HAP-1 (cell line): Measurements from ENCODE around the gene DHX29.
A peak's percentile ranks its signal among the peaks of the same experiment; 100 is the strongest.

Experiments used
- DNase-seq, 2 experiments: peaks; one replicate each; pipeline ENCODE4 v3.0.0-alpha.2; 2016 to 2020; ENCODE audit warnings: low spot score in 2 of 2
- H3K27me3 ChIP-seq: fragments of 250-450 bp; sonication (Bioruptor Pico); 2 replicates; pipeline ENCODE4 v1.5.1; 2020; ENCODE audit warnings: low read depth, mild to moderate bottlenecking, moderate library complexity
- H3K36me3 ChIP-seq: fragments of 250-450 bp; sonication (Bioruptor Pico); replicated peaks from 2 replicates; pipeline ENCODE4 v1.5.1; 2020; ENCODE audit warnings: mild to moderate bottlenecking
- H3K4me1 ChIP-seq: fragments of 250-450 bp; sonication (Bioruptor Pico); 2 replicates; pipeline ENCODE4 v1.5.1; 2020; ENCODE audit warnings: mild to moderate bottlenecking
- H3K4me3 ChIP-seq: fragments of 250-450 bp; sonication (Bioruptor Pico); 2 replicates; pipeline ENCODE4 v1.5.1; 2020; ENCODE audit warnings: mild to moderate bottlenecking, moderate library complexity
- H3K9me3 ChIP-seq: fragments of 250-450 bp; sonication (Bioruptor Pico); 2 replicates; pipeline ENCODE4 v1.5.1; 2020; ENCODE audit warnings: mild to moderate bottlenecking, moderate library complexity
- in situ Hi-C: fragments of 300-500 bp; cut with MboI; formaldehyde crosslinking; loops from 3 replicates; pipeline ENCODE4 v1.14.3; 2020; ENCODE audit warnings: low sequenced_read_pairs, inconsistent platforms, mixed read lengths

Gene DHX29

DNA sequence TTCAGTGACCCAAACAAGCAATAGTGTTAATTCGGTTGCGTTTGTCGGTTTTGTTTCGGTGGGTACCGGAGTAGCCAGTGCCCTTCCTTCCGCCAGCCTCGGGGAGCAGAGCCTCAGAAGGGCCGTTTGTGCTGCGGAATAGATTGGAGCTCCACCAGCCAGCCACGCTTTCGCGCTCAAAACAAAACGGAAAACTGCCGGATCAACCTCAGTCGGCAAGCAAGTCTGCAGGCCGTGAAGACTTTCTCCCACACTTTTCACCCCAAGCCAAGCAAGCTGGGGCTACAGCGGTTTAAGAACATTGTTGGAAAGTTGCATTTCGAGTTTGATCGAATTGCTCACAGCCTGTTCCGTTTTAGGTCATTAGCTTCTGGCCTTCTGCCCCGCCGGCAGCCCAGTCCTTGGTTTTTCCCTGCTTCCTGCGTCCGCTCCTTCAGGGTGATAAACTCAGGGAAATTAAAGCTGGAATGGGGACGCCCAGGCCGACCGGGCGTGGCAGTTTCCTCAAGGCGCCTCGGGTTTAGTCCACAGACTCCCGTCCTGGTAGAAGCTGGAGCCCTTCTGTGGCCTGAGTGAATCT, 73.3 kb downstream of the DHX29 start:
- peak; percentile 29 to 64 for DNase-seq
- Histone ChIP-seq H3K9me3 (no peaks in the 10 kb centered on the region), H3K4me3 (peak overlapping the region; percentile 65), H3K4me1 (peaks cover 14% of the 10 kb centered on the region), H3K27me3 (no peaks in the 10 kb centered on the region), H3K36me3 (peaks cover 8% of the 10 kb centered on the region; the same call in 1 of the 2 replicates)
- in situ Hi-C loops: no loop called here

DNA sequence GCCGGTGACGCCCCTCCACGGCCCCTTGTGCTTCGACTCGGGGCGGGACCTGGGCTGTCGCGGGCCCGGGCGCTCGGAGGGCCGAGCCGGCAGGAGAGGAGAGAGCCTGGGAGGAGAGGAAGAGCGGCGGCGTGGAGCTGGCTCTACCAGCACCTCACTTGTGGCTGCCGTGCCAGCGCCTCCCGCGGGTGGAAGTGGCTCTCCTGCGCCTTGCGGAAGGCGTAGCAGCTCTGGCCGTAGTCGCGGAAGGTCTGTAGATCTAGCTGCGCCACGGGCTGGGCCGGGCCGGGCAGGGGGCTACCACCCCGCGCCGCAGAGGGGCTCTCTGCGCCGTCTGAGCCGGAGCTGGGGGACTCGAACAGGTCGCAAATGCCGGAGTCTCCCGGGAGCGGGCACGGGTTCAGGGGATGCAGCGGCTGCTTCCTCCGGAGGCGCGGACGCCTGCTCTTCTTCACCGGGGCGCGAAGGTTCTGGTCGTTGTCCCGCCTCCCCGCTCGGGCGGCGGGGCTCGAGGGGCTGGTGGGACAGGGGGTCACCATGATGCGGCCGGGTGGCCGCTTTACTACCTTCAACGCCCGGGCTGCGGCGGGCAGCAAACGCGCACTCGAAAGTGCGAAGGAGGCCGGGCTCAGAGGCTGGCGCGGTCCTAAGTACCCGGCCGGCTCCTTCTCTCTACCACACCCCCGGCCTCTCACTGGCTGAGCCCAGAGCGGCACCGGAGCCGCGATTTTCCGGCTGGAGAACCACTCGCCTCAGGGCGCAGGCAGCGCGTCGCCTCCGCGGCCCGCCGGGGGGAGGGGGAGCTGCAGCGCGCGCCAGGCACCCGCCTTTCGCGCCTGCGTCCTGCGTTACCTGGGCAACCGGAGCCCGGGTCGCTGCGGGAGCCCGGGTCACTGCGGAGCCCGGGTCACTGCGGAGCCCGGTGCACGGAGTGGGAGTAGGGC, 74.2 kb downstream of the DHX29 start, which contains the start of gene CCNO:
Gene CCNO, minus strand, starts transcription at position 624 of the 944 bp plus-strand sequence. Its CDS starts 85 bp downstream, at position 539.
- Histone ChIP-seq H3K4me1 (peaks cover 14% of the 10 kb centered on the region), H3K27me3 (no peaks in the 10 kb centered on the region), H3K4me3 (peak within 1 kb of the TSS; percentile 65)

DNA sequence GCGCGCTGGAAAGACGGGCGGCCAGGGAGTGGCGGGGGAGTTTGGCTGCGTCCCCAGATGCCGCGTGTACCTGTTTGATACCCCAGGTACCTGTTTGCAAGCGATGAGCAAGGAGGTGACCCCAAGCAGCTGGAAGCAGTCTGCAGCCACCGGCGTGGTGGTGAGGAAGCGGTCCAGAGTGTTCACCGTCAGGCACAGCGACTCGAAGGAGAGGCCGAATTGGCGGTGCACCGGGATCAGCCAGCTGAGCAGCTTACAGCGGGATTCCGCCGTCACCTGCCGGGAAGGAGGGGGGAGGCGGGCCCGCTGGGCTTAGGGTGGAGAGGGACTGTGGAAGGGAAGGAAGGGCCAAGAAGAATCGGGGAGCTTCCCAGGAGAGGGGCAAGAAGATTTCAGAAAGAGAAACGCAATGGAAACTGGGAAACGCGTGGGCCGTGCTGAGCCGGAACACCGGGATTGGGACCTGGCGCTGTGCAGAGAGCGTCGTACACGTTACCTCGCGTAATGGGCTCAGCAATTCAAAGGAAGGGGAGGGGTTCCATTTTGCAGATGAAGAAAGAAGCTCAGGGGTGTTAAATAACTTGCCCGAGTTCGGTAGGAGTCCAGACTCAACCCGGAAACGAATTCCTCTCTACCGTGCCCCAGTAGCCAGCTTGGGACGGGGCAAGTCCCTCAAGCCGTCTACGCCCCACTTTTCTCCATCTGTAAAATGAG, 75.1 kb downstream of the DHX29 start:
- DNase-seq: peak; percentile 69 to 73
- Histone ChIP-seq H3K27me3 (no peaks in the 10 kb centered on the region), H3K36me3 (peaks cover 8% of the 10 kb centered on the region; the same call in 1 of the 2 replicates), H3K4me3 (peak overlapping the region; percentile 65), H3K9me3 (no peaks in the 10 kb centered on the region), H3K4me1 (peaks cover 18% of the 10 kb centered on the region)
- in situ Hi-C loops: no loop called here

More for the DNA sequence above, 74.2 kb downstream of the DHX29 start, which contains the start of gene CCNO:
- peaks cover 8% of the 10 kb centered on the region; the same call in 1 of the 2 replicates for H3K36me3 ChIP-seq
- in situ Hi-C loops: no loop called here
- DNase-seq: peak; percentile 81 to 91
- no peaks in the 10 kb centered on the region for H3K9me3 ChIP-seq

DNA sequence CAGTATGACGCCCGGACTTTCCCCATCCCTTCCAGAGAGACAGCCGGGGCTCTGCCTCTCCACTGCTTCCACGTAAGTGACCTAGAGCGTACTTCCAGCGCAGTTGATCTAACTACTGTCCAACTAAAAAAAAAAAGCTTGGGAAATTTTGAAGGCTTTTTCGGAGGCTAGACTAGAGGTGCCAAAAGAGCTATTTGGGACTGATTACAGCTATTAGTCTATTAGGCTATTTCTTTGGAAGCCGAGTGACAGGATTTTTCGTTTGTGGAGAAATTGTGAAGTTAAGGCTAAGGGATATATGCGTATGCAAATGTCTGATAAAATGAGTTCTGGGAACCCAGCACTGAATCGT, 75.6 kb downstream of the DHX29 start:
- peaks cover 8% of the 10 kb centered on the region; the same call in 1 of the 2 replicates for H3K36me3 ChIP-seq
- H3K9me3 ChIP-seq: no peaks in the 10 kb centered on the region
- no peaks in the 10 kb centered on the region for H3K27me3 ChIP-seq
- H3K4me3 ChIP-seq: peak overlapping the region; percentile 65
- no peak for DNase-seq
- in situ Hi-C loops: no loop called here
- peaks cover 18% of the 10 kb centered on the region for H3K4me1 ChIP-seq

DNA sequence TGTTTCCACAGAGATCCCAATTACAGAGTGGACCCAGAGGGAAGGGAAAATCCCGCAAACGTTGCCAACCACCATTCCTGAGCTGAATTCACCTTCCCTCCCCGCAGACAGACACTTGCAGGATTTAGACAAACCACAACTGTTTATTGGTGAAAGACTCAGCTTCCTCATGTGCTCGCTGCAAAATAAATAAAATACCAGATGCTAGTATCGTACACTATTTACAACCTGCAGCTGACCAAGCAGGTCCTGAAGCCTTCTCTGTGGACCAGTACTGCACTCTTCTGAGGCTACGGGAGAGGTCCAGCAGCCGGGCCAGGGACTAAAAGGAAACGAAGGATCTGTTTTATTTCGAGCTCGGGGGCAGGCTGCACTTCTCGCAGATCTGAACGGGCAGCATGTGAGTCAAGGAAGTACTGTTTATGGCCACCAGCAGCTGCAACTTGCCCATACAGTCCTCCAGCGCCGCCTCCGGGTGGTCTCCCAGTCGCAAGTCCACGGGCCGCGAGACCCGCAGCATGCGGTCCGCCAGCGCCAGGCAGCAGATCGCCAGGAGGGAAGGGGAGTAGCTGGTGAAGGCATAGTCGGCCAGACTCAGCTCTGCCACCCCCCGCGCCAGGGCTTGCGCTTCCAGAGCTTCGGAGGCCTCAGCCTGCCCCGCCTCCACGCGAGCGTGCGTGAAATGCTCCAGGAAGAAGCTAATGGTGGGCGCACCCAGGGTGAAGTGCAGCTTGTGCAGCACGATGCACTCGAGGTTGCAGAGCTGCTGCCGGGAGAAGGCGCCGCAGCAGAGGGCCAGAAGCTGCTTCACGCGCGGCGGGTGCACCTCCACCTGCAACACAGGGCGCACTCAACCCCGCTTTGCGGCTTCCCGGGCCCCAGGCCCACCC, 76.2 kb downstream of the DHX29 start:
- H3K9me3 ChIP-seq: no peaks in the 10 kb centered on the region
- in situ Hi-C loops: no loop called here
- peak; percentile 33 to 67 for DNase-seq
- H3K4me3 ChIP-seq: peak overlapping the region; percentile 65
- peaks cover 19% of the 10 kb centered on the region for H3K4me1 ChIP-seq
- H3K27me3 ChIP-seq: no peaks in the 10 kb centered on the region
- peaks cover 8% of the 10 kb centered on the region; the same call in 1 of the 2 replicates for H3K36me3 ChIP-seq

DNA sequence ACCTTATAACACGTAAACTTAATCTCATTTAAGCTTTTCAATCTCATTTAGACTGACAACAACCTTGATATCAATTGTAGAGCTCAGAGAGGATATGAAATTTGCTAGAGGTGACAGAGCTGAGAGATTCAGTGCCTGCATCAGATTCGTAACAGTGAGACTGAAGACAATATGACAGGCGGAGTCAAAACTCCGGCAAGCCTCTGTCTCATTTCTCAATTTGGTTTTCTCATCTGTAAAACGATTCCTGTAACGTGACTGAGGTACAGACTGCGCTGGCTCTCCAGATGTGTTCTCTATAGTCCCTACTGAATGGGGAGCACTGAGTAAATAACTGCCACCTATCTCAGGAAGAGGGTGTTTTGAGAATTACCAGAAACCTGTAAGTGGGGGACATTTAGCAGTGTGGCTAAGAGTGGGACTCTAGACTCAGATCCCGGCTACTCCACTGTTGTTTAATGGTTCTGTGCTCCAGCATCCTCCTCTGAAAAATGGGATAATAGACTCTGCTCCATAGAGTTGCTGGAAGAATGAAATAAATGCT, 77.3 kb downstream of the DHX29 start:
- Histone ChIP-seq H3K27me3 (no peaks in the 10 kb centered on the region), H3K4me1 (peaks cover 22% of the 10 kb centered on the region), H3K9me3 (no peaks in the 10 kb centered on the region), H3K4me3 (no peak overlapping the region), H3K36me3 (peaks cover 8% of the 10 kb centered on the region; the same call in 1 of the 2 replicates)
- no peak for DNase-seq
- in situ Hi-C loops: no loop called here

DNA sequence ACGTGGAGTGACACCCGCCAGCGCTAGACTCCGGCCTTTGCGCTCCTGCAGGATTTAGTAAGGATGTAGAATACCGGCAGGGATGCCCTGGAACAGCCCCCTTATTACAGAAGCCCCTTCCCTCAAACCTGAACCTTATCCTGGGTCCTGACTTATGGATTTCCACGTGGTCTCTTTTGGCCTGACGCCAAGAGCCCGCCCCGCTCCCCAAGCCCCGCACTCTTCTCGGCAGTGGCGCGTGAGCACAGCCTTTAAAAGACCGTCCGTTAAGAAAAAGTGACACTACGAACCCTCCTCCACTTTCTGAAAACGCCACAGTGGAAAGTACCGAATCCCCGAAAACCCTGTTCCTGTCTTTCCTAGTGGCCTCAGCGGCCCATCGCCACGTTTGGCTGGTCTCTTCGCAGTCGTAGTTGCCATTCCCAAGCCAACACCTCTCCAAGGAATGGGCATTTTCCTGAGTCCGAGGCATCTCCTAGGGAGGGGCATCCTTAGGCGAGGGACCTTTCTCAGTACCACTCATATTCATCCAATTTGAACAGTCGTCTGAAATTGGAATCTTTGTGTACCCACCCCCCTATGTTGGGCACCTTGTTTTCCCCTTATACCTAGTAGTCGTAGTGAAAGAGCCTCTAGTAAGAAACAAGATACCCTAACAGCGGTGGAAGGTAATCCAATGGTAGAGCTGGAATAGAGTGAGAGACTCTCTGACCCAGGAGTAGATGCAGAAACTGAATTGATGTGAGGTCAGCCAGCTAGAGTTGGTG, 79.6 kb downstream of the DHX29 start:
- Histone ChIP-seq H3K27me3 (no peaks in the 10 kb centered on the region), H3K9me3 (no peaks in the 10 kb centered on the region), H3K4me3 (peak overlapping the region; percentile 61), H3K36me3 (peaks cover 8% of the 10 kb centered on the region; the same call in 1 of the 2 replicates), H3K4me1 (peaks cover 16% of the 10 kb centered on the region)
- in situ Hi-C loops: loop anchor here (10.0 kb wide), 1 partner anchor 53 kb away; the partner anchor contains the start of gene CDC20B
- DNase-seq: peak in 1 of 2 experiments; percentile 16

DNA sequence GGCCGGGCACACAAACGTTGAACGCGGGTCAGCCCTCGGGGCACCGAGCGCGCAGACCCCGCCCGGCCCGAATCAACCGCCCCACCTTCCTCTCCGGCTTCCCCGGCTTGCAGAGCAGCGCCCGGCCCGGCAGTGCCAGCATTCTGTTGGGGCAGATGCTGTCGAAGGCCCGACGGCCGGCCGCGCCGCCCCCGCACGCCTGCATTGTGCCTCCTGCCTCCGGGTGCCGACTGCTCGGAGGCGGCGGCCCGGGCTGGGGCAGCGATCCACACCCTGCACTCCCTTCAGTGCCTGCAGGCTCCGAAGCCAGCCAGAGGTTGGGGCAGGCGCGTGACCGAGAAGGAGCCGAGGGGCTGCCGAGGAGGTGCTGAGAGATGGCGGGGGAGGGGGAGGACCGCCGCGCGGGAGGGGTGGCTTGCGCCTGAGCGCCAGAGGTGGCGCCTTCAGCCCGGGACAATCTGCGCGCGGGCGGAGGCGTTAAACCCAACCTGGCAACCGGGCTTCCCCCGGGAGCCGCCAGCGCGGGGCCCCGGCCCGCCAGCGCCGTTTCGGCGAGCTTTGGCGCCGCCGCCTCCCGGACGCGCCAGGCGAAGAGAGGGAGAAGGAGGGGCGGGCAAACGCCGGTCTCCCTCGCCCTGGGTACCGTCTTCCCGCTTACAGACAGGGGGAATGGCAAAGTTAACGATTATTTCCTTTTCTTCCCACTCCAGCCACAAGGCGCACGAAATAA, 80.4 kb downstream of the DHX29 start, which contains the start of gene MCIDAS:
Gene MCIDAS, minus strand, starts transcription at position 382 of the 730 bp plus-strand sequence. Its CDS starts 177 bp downstream, at position 205.
- in situ Hi-C loops: loop anchor here (10.0 kb wide), 1 partner anchor 52 kb away; the partner anchor contains the start of gene CDC20B
- Histone ChIP-seq H3K4me1 (peaks cover 16% of the 10 kb centered on the region), H3K27me3 (no peaks in the 10 kb centered on the region), H3K9me3 (no peaks in the 10 kb centered on the region), H3K4me3 (peak within 1 kb of the TSS; percentile 61), H3K36me3 (peaks cover 8% of the 10 kb centered on the region)
- peak; percentile 82 to 92 for DNase-seq

DNA sequence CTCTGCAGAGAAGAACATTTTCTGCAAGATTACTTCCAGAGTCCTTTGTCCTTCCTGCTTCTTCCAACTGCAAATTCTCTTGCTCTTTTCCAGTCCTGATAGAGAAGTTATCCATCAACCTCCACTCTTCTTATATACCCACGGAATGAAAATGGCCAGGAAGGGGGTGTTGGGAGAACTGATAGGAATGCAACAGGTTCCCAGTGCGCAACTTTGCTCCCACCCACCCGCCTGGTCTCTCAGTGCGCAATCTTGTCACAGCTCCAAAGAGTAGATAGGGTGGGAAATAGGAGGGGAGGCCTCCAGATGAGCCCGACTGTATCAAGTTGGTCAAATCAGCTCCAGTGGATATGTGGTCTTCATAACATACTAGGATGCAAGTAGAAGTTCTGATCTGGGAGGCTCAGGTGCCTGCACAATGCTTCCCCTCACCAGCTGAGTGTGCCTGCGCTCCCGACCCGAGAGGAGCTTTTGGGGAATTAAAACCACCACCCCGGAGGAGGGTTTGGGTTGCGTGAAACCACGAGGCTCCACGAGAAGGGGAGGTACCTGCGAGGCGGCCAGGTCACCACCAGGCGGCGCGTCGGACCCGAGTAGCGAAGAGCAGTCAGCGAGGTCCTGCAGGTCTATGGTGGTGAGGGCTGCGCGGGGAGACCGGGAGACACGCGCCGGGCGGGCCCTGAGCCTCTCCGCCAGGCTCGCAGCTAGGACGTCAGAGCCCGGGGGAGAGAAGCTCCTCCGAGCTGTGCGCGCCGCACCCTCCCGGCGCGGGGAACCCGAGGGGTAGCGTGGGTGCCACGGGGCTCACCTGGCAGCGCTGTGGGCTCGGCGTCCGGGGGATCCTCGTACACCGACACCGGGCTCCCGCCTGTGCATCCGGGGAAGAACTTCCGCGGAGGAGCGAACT, 81.2 kb downstream of the DHX29 start:
- in situ Hi-C loops: loop anchor here (10.0 kb wide), 1 partner anchor 51 kb away; the partner anchor contains the start of gene CDC20B
- DNase-seq: peak; percentile 83 to 95
- Histone ChIP-seq H3K27me3 (no peaks in the 10 kb centered on the region), H3K4me1 (peaks cover 16% of the 10 kb centered on the region), H3K9me3 (no peaks in the 10 kb centered on the region), H3K36me3 (peaks cover 9% of the 10 kb centered on the region), H3K4me3 (peak overlapping the region; percentile 61)

DNA sequence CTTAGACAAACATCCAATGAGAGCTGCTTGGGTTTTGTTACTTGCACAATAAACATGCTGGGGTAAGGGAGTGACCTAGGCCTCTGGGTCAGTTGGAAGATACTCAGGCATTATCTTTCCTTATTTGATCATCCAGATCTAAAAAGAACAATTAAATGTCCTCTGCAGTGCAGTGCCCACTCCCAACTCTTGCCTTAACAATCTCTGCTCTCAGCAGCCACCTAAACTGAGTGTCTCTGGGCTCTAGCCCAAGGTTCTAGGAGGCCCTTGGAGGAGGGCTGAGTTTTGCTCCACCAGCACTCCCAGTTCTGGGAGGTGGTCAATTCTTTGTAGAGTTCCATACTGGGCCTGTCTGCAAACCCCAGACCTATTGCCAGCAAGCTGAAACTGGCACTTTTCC, 82.1 kb downstream of the DHX29 start:
- H3K4me1 ChIP-seq: peaks cover 11% of the 10 kb centered on the region
- in situ Hi-C loops: loop anchor here (10.0 kb wide), 1 partner anchor 51 kb away; the partner anchor contains the start of gene CDC20B
- no peaks in the 10 kb centered on the region for H3K27me3 ChIP-seq
- H3K4me3 ChIP-seq: no peak overlapping the region
- H3K36me3 ChIP-seq: peaks cover 12% of the 10 kb centered on the region
- no peaks in the 10 kb centered on the region for H3K9me3 ChIP-seq
- DNase-seq: no peak
